NOMO-1 treated with DMSO at 0.1 percent for 48 hours (cell line): ENCODE measurements around the gene EIF4ENIF1.
"Not testable (repeated sequence)": the region's sequence is repeated elsewhere in the genome, so short reads cannot be mapped to it uniquely, and the experiment has no call there.

ENCODE experiments used
- DNase-seq: peaks from one replicate; lab custom pipeline; 2025; ENCODE audit not compliant: unreplicated experiment; lab: John Stamatoyannopoulos, UW

EIF4ENIF1 gene

DNA sequence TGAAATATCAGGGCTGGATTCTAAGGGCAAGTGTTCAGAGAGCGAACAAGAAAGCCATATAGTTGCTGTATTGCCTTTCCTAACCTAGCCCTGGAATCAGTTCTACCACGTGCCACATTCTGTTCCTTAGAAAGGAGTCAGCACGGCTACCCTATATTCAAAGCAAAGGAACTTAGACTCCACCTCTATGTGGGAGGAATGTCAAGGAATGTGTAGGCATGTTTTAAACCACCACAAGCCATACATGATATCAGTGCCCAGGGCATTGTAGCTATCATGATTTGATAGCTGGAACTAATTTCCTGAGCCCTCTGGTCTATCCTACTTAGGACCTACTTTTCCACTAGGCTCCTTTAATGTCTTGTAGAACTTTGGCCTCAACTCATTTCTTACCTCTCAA, 2.5 kb upstream of the EIF4ENIF1 start:
- no peak for DNase-seq

DNA sequence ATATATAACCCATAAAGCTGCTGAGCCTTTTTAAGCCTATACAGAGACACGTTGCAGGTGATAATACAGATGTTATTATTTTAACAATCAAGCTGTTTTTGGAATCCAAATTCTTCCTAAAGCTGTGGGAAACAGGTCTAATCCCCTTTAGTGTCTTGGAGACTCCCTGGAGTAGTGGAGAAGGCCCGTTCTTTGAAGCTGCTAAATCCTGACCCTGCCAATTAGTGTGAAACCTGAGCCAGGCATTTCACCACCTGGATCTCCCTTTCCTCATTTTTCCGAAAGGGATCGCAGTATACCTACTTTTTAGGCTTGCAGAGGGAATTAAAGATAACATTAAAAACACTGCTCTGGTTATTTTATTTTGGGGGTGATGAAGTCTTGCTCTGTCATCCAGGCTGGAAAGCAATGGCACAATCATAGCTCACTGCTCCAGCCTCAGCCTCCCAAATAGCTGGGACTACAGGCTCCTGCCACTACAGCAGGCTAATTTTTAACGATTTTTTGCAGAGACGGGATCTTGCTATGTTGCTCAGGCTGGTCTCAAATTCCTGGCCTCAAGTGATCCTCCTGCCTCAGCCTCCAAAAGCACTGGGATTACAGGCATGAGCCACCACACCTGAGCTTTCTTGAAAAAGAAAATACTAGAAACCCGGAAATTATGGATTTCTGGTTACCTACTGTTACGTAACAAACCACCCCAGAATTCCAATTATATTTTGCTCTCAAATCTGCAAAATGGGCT, 1.7 kb upstream of the EIF4ENIF1 start:
- no peak for DNase-seq

DNA sequence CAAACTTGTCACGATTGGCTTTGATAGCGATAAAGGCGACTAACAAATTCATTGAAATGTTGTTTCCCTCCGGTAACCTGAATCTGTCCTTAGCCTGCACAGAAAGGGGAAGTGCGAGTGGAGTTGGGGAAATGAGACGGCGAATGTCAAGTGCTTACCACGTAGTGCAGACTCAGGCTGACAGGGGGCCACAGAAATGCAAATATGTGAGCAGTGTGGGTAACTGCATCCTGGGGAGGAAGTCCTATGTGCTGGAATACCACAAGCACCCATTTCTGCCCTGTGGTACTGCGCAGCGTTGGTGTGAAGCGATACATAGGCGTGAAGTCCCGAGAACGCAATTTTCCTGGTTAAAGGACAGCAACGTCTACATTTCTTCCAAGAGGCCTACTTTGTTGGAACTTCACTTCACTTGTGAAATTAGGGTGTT, 869 bp upstream of the EIF4ENIF1 start:
- DNase-seq, result peak; percentile 94

DNA sequence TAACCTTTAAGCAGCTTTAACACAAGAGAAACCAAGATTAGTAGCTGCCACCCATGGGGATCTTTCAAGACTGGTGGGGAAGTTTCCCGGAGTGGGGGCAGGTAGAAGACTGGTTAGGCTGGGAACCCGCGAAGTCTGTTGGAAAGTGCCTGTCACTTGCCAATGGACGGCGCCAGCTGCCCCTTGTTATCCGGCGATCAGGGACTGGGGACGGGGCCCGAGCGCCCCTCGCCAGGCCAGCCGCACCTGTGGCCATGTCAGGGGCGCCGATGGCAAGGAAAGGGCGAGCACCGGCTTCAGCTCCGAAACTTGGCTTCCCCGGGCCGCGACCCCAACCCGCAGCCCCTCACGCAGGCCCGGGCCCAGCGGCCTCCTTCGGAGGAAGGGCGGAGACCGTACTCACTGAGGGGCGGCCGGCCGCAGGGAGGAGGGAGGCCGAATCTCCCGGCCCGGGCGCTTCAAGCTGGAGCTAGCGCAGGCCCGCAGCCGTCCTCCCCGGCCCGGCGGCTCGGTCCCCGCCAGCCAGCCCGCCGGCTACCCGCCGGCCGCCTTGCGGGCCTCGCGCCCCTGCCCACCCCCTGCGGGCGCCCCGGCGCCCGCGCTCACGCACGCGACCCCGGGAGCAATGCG, 539 bp downstream of the EIF4ENIF1 start:
- no peak for DNase-seq

DNA sequence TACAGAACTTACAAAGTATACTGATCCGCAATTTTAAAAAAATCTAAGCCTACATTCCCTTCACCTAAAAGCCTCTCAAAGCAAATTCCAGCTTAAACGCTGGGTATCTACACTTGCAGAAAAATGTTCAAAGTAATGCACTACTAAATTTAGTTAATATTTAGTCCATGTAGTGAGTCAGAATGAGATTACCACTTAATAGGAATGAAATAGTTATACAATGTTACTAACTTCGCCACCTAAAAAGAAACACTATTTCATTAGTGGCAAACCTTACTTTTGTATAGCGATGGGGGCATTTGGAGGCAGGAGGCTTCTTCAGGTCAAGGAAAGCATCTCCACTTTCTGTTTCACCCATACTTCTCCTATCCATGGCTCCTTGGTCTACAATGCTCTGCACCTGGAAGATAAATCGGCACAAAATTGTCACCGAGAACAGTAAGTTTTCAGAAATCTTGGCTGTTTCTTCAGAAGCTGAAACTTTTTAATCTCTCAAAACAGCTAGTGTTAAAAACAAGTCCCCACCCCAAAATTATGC, 1.2 kb downstream of the EIF4ENIF1 start:
- no peak for DNase-seq

DNA sequence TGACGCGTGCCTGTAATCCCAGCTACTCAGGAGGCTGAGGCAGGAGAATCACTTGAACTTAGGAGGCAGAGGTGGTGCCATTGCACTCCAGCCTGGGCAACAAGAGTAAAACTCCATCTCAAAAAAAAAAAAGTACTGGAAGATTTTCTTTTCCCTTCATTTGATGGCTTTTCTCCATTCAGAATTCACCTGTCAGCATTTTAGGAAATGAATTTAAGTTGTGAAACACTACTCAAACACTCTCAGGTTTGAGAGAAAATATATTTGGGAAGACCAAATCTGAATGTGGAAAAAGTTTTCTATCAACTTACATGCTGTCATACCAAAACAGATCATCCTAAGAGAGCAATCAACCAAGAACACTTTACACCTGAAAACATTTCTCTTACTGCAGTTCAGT, 2.7 kb downstream of the EIF4ENIF1 start:
- no peak for DNase-seq

DNA sequence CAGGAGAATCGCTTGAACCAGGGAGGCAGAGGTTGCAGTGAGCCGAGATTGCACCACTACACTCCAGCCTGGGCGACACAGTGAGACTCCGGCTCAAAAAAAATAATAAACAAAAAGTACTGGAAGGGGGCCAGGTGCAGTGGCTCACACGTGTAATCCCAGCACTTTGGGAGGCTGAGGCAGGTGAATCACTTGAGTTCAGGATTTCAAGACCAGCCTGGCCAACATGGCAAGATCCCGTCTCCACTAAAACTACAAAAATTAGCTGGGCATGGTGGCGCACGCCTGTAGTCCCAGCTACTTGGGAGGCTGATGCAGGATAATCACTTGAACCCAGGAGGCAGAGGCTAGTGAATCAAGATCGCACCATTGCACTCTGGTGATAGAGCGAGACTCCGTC, 3.3 kb downstream of the EIF4ENIF1 start:
- DNase-seq, result not testable (repeated sequence)

DNA sequence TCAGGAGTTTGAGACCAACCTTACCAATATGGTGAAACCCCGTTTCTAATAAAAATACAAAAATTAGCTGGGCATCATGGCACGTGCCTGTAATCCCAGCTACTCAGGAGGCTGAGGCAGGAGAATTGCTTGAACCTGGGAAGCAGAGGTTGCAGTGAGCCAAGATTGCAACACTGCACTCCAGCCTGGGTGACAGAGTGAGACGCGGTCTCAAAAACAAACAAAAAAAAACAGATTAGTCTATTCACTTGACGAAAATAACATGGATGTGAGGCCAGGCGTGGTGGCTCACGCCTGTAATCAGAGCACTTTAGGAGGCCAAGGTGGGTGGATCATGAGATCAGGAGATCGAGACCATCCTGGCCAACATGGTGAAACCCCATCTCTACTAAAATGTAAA, 7.2 kb downstream of the EIF4ENIF1 start:
- DNase-seq, result not testable (repeated sequence)

DNA sequence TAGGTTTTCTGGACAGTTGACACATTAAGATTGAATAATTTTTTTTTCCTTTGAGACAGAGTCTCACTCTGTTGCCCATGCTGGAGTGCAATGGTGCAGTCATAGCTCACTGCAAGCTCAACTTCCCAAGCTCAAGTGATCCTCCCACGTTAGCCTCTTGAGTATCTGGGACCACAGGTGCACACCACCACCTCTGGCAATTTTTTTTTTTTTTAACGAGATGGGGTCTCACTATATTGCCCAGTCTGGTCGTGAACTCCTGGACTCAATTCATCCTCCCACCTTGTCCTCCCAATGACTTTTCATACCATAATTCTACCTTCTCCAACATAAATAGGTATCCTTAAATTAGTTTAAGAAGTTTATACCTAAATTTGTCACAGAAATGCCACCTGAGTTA, 8.5 kb downstream of the EIF4ENIF1 start:
- DNase-seq, result no peak

DNA sequence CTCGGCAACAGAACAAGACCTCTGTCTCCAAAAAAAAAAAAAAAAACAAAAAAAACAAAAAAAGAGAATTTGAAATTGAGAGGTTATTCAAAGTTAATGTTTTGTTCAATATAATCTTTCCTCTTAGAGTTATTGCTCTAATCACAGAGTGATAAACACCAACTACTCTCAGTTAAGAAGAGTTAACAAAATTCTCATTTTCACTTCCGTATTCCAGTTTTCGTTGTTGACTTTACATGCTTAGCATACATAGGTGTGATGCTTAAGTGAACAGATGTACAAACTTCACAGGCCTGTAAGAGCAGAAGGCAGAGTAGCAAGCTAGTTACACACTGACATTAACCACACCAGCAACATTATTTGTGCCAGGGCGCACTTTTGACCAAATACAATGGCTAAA, 12.3 kb downstream of the EIF4ENIF1 start:
- no peak for DNase-seq

DNA sequence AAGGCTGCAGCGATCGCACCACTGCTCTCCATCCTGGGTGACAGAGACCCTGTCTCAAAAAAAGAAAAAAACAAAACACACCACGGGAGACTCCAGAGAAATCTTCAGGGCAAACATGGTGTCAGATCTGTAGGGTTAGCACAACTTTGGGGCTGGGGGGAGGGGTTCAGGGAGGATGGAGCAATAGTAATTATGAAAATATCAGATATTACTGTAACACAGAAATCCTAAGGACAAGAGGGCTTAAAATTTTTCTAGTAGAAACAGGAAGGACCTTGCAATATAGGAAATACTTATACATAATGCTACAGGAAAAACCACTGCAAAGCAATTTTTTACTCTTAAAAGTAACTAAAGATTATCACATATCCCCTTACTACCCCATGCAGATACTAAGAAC, 13.8 kb downstream of the EIF4ENIF1 start:
- DNase-seq, result no peak

DNA sequence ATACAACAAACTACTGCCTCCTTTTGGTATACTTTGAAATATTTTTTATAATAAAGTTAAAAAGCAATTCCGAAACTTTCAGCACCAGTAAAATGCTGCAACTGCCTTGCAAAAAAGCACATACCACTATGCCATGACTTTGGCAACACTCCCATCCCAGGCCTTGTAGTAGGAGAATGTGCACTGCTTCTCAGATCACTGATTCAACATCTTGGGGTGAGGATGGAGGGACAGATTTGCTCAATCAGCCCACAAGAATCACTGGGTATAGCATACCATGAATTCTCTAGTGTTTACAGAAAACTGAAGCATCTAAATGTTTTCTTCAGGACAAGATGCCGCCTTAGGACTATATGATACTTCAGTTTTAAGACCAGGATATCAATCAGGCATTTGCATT, 14.9 kb downstream of the EIF4ENIF1 start:
- DNase-seq, result no peak

DNA sequence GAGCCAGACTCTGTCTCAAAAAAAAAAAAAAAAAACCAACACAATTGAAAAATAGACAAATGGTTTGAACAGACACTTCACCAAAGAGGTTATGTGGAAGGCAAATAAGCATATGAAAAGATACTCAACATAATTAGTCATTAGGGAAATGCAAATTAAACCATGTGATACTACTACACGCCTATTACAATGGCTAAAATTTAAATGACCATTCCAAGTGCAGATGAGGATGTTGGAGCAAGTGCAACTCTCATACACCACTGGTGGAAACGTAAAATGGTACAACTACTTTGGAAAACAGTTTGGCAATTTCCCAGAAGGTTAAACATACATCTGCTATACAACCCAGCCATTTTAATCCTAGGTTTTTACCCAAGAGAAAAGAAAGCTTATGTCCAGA, 24.3 kb downstream of the EIF4ENIF1 start:
- no peak for DNase-seq

DNA sequence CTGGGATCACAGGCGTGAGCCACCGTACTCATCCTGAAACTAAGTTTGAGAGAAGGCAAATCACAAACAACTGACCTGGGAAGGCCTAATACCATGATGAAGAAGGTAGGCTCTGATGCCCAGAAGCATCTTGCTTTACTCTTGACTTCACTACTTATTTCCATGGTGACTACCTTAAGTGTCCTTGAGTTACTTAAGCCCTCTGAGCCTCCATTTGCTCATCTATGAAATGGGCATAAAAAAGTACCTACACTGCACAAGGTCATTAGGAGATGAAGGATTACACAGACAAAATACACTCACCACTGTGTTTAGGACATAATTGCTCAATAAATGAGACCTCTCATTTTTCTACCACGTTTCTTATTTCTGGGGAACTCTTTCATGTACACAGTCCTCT, 27.9 kb downstream of the EIF4ENIF1 start:
- no peak for DNase-seq

DNA sequence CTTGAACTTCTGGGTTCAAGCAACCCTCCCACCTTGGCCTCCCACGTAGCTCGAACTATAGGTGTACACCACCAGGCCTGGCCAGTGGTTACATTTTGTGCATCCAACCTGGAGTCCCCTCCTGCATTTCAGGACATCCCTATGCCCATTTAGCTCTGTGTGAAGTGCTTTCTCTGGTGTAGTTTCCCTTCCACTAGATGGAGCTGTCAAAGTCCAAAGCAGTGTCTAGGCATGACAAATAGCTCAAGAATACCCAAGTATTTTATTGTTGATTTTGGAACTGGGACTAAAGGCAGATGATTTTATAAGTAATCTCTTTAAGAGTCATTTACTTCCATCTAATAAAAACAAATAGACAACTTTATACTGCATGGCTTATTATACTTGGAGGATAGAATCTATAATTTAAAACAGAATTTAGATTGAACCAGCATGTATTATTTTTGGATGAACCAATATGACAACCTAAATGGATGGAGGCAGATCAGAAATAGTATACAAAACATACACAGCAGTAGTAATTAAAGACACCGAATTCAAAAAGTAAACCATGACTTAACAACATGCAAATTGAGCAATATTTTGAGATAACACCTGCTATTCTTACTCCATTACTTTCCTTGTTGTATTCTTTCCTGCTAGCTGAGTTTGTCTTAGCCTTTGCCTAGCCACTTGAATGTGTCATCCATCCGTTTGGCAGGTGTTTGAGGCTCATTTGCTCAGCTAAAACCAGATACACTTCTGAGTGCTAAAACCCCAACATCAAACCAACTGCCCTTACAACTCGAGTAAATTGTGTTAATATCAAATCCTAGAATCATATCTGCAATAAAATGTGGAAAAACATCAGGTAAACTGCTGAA, 37.7 kb downstream of the EIF4ENIF1 start:
- no peak for DNase-seq

DNA sequence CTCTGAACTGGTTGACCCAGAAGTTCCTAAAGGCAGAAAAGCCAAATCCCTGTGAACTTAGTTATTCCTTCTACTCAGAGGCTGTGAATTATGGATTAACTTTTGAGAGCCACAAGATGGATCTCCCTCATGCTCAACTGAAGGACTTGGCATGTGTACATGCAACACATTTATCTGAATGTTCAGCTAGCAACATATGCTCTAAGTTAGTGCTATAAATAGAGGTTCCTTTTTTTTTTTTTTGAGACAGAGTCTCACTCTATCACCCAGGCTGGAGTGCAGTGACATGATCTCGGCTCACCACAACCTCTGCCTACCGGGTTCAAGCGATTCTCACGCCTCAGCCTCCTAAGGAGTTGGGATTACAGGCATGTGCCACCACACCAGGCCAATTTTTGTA, 40.1 kb downstream of the EIF4ENIF1 start:
- DNase-seq, result peak; percentile 27

DNA sequence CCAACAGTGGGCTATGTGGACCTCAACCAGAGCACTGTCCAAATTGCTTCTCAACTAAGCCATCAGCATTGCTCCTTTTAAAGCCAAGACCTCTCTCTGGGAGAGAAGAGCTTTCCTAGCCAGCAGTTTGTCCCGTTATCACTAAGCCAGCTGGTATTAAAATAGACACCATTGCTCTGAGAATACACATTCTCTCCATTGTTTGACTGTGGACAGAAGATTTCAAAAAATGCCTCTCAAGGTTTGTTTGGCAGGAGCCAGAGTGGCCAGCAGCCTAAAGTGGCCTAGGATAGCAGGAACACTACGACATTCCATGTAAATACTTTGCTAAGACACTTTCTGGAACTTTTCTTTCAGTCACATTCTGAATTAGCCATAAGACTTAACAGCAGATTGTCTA, 41.3 kb downstream of the EIF4ENIF1 start:
- no peak for DNase-seq

DNA sequence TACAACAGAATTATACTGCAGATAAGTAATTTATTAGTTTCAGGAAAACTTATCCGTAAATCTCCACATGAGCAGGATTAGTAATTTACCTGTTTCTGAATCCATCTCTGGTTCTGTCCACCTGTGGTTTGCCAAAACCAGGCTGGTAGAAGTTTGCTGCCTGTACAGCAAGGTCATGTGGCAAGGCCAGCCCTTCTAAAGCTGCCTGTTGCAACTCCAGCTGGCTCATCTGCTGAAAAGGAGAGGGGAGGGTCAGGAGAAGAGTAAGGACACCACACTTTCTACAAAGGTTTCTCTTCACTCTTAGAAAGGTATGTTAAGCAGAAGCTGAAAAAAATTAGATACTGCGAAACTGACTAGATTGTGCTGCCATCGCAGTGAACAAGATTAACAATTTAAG, 42.3 kb downstream of the EIF4ENIF1 start:
- DNase-seq, result no peak

DNA sequence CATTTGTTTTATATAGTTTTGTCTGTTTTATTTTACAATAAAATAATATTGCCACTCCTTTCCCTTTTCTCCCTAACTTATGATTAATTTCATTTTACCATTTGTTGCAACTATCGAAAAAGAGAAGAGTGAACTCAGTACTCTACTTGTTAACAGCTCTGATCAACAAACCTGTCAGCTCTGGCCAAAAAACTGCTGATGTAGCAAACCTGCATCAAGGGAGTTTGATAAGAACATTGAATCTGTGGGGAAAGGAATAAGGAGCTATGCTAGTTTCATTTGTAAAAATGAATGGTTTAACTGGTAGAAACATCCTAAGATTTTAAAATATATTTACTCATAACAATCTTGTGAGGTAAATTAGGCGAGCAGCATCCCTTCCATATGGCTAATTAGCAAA, 42.9 kb downstream of the EIF4ENIF1 start:
- no peak for DNase-seq

DNA sequence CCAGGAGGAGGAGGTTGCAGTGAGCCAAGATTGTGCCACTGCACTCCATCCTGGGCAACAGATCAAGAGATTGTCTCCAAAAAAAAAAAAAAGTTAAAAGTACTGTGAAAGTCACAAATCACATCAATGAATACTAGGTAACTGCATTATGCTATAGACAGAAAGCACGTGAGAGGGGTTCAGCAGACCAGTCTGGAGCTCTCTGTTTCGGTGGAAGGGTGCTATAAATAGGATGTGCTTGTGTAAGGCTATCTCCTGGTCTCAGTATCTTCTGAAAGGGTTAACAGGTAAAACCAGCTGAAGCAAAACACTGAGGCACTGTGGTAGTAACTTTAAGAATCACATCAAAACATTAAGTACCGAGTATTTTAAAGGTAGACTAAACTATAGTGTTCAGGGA, 43.4 kb downstream of the EIF4ENIF1 start:
- DNase-seq, result no peak

DNA sequence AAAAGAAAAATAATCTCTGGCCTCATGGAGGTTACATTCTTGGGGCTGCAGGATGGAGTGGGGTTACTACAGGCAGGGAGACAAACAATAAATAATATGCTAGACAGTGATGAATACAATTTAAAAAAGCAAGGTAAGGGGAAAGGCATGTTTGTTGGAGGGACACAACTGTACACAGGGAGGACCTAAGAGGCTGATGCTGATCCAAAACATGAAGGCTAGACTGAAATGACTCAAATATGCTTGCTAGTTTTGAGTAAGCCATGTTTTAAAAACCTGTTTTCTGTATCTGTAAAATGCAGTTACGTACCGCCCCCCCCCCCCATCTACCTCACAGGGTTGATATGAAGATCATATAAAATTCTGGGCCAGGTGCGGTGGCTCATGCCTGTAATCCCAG, 44.0 kb downstream of the EIF4ENIF1 start:
- DNase-seq, result no peak

DNA sequence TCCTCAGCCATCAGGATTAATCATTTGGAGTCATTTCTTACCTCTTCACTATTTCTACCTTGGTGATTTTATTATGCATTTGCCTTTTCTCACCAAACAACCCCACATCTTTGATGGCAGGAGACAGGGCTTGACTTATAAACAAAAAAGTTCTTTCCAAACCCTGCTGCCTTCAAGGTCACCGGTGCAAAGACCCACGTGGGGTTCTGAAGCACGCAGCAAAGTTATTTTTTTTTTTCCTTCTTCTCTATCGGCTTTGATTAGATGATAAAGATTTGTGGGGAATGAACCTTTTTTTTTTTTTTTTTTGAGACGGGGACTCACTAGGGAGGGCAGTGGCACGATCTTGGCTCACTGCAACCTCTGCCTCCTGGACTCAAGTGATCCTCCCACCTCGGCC, 46.1 kb downstream of the EIF4ENIF1 start:
- no peak for DNase-seq
